HG03103 (cell line): ENCODE measurements around the gene CLCNKB.
A peak's percentile ranks its signal among the peaks of the same experiment; 100 is the strongest.
"Not testable (repeated sequence)": the region's sequence is repeated elsewhere in the genome, so short reads cannot be mapped to it uniquely, and the experiment has no call there.

Source experiments
- ATAC-seq: cut with Tn5 transposase; IDR thresholded peaks from one replicate; pipeline ENCODE4 v1.9.1; 2021; ENCODE audit warnings: low read depth; ENCODE audit not compliant: unreplicated experiment

The CLCNKB gene

GRCh38 chr1:16055613-16056520 lies 12.3 kb downstream of the CLCNKB start:
- peak; percentile 73 for ATAC-seq

GRCh38 chr1:16056521-16056912 lies 12.9 kb downstream of the CLCNKB start:
- ATAC-seq: not testable (repeated sequence)

GRCh38 chr1:16057314-16057915 lies 13.8 kb downstream of the CLCNKB start:
- ATAC-seq: not testable (repeated sequence)

GRCh38 chr1:16058394-16059120 lies 15.0 kb downstream of the CLCNKB start:
- ATAC-seq: not testable (repeated sequence)

- ATAC-seq: no peak
Measured at GRCh38 chr1:16061266-16061665, 17.7 kb downstream of the CLCNKB start.

GRCh38 chr1:16061989-16062686 lies 18.6 kb downstream of the CLCNKB start:
- ATAC-seq: not testable (repeated sequence)

GRCh38 chr1:16062687-16063075 lies 19.1 kb downstream of the CLCNKB start:
- not testable (repeated sequence) for ATAC-seq

- ATAC-seq: no peak
Measured at GRCh38 chr1:16063226-16063829, 19.7 kb downstream of the CLCNKB start.

- no peak for ATAC-seq
Measured at GRCh38 chr1:16063921-16064320, 20.3 kb downstream of the CLCNKB start.

GRCh38 chr1:16064536-16065268 lies 21.1 kb downstream of the CLCNKB start:
- ATAC-seq: no peak

- no peak for ATAC-seq
Measured at GRCh38 chr1:16065269-16065576, 21.6 kb downstream of the CLCNKB start.

GRCh38 chr1:16066245-16066644 lies 22.7 kb downstream of the CLCNKB start:
- no peak for ATAC-seq

- no peak for ATAC-seq
Measured at GRCh38 chr1:16067127-16067768, 23.7 kb downstream of the CLCNKB start.

- ATAC-seq: no peak
Measured at GRCh38 chr1:16067933-16068332, 24.4 kb downstream of the CLCNKB start.

- ATAC-seq: no peak
Measured at GRCh38 chr1:16068356-16069270, 25.0 kb downstream of the CLCNKB start.

GRCh38 chr1:16070640-16071355 lies 27.2 kb downstream of the CLCNKB start:
- ATAC-seq: no peak

- no peak for ATAC-seq
Measured at GRCh38 chr1:16071614-16072013, 28.0 kb downstream of the CLCNKB start.

- no peak for ATAC-seq
Measured at GRCh38 chr1:16072095-16072494, 28.5 kb downstream of the CLCNKB start.
